GM19468 (cell line): Measurements from ENCODE around the gene PPP1R26.

Source experiments
- ATAC-seq: cut with Tn5 transposase; IDR thresholded peaks from one replicate; pipeline ENCODE4 v1.9.1; 2021; ENCODE audit warnings: mild to moderate bottlenecking, moderate library complexity, moderate number of reproducible peaks; ENCODE audit not compliant: unreplicated experiment; ENCODE audit errors: extremely low read depth

PPP1R26 gene

GRCh38 chr9:135485832-135486231 is 6.2 kb downstream of the PPP1R26 start:
- no peak for ATAC-seq

DNA sequence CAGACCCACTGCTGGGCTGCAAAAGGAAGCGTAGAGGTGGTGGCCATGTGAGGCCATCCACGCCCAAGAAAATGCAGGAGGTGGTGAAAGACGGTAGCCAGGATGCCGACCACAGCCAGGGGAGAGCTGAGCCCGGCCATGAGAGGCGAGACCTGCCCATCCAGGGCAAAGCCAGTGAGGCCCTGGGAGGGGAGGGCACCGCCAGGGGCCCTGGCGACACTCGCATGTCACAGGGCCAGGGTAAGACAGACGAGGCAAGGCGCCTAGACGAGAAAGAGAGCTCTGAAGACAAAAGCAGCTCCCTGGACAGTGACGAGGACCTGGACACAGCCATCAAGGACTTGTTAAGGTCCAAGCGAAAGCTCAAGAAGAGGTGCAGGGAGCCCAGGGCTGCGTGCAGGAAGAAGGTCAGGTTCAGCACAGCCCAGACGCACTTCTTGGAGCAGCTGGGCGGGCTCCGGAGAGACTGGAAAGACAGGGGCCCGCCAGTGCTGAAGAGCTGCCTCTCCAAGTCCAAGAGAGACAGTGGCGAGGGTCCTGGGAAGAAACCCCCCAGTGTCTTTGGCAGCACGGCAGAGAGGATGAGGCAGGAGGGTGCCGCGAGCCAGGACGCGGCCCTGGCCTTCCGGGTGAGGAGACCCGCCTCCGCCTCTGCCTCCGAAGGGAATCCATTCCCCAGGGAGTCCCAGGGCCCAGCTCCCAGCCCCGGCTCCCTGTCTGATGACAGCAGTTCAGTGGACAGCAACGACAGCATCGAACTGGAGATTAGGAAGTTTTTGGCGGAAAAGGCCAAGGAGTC is 6.9 kb downstream of the PPP1R26 start:
- no peak for ATAC-seq

- ATAC-seq = no peak
Observed at GRCh38 chr9:135487281-135488012, 7.9 kb downstream of the PPP1R26 start.

DNA sequence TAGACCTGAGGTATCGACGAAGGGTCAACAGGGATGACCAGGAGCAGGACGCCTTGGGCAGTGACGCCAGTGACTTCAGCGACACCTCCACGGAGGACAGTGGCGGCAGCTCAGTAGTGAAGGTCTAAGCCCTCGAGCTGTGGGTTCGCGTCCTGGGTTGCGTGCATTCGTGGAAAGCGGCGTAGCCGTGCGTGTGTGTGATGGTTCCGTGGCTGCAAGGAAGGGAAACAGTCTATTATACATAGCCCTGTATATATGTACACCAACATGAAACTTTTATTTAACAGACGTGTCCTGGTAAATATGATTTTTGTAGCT is 8.4 kb downstream of the PPP1R26 start:
- no peak for ATAC-seq

- ATAC-seq = no peak
Observed at GRCh38 chr9:135488527-135488926, 8.9 kb downstream of the PPP1R26 start.

DNA sequence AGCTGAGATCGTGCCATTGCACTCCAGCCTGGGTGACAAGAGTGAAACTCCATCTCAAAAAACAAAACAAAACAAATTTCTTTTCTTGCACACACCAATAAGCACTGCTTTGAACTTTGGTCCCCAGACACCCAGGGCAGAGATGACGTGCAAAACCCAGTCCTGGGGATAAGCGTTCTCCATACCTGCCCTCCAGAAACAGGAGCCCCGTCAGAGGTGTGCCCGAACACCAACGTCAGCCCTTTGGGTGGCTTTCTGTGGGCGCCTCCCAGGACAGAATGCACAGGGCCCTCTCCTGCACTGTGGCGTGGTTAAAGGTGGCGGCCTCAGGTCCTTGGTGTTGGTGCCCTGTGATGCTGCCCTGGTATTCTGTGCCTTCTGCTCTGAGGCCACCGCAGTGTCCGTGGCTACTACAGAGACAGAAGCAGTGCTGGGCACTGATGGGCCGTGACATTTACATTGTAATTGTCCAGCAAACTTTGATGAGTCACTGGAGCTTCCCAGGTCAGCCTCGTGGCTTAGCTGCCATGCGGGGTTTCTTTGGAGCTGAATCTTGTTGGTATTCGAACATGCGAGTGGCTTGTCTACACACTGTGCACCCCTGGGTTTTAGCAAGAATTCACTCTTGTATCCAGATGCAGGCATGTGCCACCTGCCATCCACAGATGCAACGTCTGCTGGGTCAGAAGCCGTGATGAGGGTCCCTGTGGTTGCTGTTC is 9.8 kb downstream of the PPP1R26 start:
- no peak for ATAC-seq

DNA sequence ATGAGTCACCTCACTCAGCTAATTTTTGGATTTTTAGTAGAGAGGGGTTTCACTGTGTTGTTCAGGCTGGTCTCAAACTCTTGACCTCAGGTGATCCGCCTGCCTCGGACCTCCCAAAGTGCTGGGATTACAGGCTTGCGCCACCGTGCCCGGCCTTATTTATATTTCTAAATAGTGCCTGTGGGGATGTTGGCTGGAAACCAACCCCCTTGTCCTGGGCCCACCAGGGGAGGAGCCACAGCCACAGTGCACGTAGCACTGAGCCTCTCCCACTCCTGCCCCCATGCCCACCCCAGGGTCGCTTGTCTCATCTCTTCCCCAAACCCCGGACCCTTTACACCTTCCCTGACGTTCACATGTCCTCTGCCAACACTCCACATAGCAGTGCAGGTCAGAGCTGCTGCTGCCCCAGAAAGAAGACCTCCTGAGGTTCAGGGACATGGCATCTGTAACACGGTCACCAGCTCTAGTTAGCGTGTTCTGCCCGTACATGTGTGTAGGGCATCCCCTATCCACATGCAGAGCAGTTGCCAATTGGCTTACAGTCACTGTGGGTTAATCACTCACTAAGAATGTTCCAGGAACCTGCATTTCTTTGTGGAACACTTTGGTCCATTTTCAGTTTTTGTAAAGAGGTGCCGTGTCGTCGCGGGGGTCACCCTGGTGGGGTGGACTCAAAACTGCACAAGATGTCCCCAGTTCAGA is 10.7 kb downstream of the PPP1R26 start:
- ATAC-seq = no peak

GRCh38 chr9:135490980-135491464 is 11.4 kb downstream of the PPP1R26 start:
- no peak for ATAC-seq

GRCh38 chr9:135491764-135492163 is 12.2 kb downstream of the PPP1R26 start:
- no peak for ATAC-seq

DNA sequence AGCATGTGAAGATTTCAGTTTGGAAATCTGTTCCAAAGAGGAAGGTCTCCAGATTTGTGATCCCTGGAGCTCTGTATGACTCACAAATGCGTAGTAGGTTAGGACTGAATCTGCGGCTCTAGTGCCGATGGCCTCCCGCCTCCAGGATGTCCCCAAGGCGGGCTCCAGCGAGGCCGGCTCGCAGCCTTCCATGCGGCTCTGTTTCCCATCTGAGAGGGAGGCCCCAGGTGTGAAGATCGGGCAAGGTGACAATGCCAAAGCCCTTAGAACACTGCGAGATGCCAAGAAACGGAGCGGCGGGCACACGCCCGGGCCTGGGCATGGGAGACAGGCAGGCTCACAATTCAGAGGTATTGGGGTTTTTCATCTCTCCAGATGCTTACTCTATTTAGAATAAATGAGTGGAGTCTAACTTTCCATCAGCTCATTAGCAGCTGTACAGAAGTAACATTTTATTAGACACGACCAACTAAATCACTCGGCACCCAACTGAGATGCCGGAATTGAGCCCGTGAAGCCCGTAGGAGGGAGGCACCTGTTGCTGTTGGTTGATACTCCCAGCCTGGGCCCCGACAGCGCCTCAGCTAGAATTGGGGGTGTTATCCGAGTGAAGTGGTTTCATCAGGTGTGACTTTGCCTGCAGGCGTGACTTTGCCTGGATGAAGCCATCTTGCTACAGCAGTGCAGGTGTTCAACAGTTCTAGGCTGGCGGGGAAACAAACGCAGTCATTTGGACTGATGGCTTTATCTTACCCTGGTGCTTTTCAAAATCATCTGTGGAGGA is 13.5 kb downstream of the PPP1R26 start:
- ATAC-seq = no peak

GRCh38 chr9:135494791-135495559 is 15.4 kb downstream of the PPP1R26 start:
- no peak for ATAC-seq

- ATAC-seq = no peak
Observed at GRCh38 chr9:135498381-135499126, 19.0 kb downstream of the PPP1R26 start.

- no peak for ATAC-seq
Observed at GRCh38 chr9:135499326-135500070, 19.9 kb downstream of the PPP1R26 start.

- ATAC-seq = no peak
Observed at GRCh38 chr9:135500071-135500524, 20.5 kb downstream of the PPP1R26 start.

- ATAC-seq = no peak
Observed at GRCh38 chr9:135500525-135501260, 21.1 kb downstream of the PPP1R26 start, which contains the start of gene MRPS2. TSS of gene MRPS2 (plus strand) at chr9:135500682. CDS start at chr9:135500711, 29 bp downstream.

DNA sequence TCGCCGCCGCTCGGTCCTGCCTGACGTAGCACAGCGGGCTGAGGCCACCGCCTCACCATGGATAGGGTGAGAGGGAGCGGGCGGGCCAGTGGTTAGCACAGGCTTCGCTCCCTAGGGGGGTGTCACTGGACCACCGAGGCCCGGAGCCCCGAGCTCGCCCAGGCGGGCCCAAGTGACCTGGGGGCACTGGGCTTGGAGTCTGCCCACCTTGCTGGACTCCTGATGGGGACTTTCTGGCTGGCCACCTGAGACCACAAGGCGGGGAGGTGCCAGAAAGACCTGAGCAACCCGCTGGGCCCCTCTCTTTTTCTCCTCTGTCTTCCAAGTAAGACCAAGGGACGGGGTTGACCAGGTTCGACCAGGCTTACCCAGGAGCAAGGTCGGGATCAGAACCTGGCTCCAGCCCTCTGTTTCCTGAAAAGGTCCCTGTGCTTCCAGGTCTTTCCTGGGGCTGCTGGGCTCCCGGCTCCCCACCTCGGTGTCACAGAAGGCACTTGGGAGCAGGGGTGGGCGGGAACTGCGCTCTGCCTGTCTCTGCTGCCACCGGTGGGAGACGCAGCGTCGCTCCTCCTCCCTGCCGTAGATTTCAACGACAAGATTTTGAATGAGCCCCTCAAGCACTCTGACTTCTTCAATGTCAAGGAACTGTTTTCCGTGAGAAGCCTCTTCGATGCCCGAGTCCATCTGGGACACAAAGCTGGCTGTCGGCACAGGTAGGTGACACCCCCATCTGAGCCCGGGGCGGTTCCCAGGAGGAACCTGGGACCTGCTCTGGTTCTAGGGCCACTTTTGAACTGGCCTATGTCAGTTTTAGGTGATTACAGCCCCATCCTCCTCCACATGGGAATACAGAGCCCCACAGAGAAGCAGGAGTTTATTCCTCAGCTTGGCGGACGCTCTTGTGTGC is 21.9 kb downstream of the PPP1R26 start:
- no peak for ATAC-seq
